Stomach (tissue), 9 donors: ENCODE results near the gene CARMIL1. TPM values are rescaled to one million over a fixed set of nuclear protein-coding genes. Genes with fewer than 3 reads are reported as not detected.

Experiments
- DNase-seq, 2 donors: peaks; one replicate each; pipeline versions ENCODE4 v3.0.0 to v3.0.0-alpha.2; 2013 to 2019
- H3K27ac ChIP-seq, 5 donors: fragments of 200-600 bp in 4 of 5; sonication (generic) in 4 of 5; one replicate each; pipeline ENCODE4 v1.5.1; 2013 to 2019; ENCODE audit warnings: mild to moderate bottlenecking in 1 of 5, moderate library complexity in 1 of 5
- H3K27me3 ChIP-seq, 3 donors: fragments of 200-600 bp; sonication (generic); one replicate each; pipeline ENCODE4 v1.5.1; 2017 to 2019; ENCODE audit warnings: mixed run types in 1 of 3
- H3K36me3 ChIP-seq, 4 donors: fragments of 200-600 bp; sonication (generic); 1 replicate in 3 of 4; 2 replicates in 1 of 4; pipeline ENCODE4 v1.5.1; 2016 to 2019
- H3K4me1 ChIP-seq, 4 donors: fragments of 200-600 bp; sonication (generic); one replicate each; pipeline ENCODE4 v1.5.1; 2016 to 2019
- H3K4me3 ChIP-seq, 4 donors: fragments of 200-600 bp; sonication (generic) in 3 of 4; one replicate each; pipeline ENCODE4 v1.5.1; 2016 to 2019; ENCODE audit warnings: mild to moderate bottlenecking in 1 of 4
- H3K9me3 ChIP-seq, 4 donors: fragments of 200-600 bp; sonication (generic); one replicate each; pipeline ENCODE4 v1.5.1; 2016 to 2019
- EP300 ChIP-seq: sonication (generic); formaldehyde crosslinking; IDR thresholded peaks from one replicate; pipeline ENCODE4 v1.6.1; 2017; ENCODE audit warnings: antibody characterized with exemption
- POLR2A ChIP-seq, 4 donors: fragments of 450-650 bp; IDR thresholded peaks; one replicate each; pipeline ENCODE4 v1.6.1; 2016; ENCODE audit warnings: antibody characterized with exemption in 4 of 4, control low read depth in 2 of 4, mild to moderate bottlenecking in 1 of 4, moderate library complexity in 1 of 4
- POLR2AphosphoS5 ChIP-seq, 3 donors: sonication (generic); formaldehyde crosslinking; IDR thresholded peaks; one replicate each; pipeline ENCODE4 v1.6.1; 2016; ENCODE audit warnings: antibody characterized with exemption in 3 of 3
- WGBS, 5 donors: extraction: QIAGEN DNeasy Blood & Tissue Kit in 3 of 5; methylation state at CpG; one replicate each; pipeline versions ENCODE4 v1.1.5 to v1.1.7; 2013 to 2018; 5-methylcytosine and 5-hydroxymethylcytosine counted together
- intact Hi-C: fragments of 100-400 bp; cut with DNase I; formaldehyde crosslinking; loops from one replicate; pipeline ENCODE4 v1.15.1; 2023; ENCODE audit warnings: low total_unique reads
- polyA plus RNA-seq, 3 donors: library from polyadenylated mRNA; stranded (reverse); fragments of 200-250 nt; gene quantifications; one replicate each; pipeline ENCODE4 v1.2.3, GENCODE V29; 2013
- total RNA-seq, 5 donors: library from RNA; depleted of rRNA; stranded (reverse); fragments of >200 nt; gene quantifications; one replicate each; pipeline versions ENCODE4 v1.1.0 to v1.2.3, GENCODE V29; 2014 to 2016
- TF ChIP-seq, protein P1 (sequence below), 7 experiments: fragments of 450-650 bp in 4 of 7; fragments of 200-600 bp in 3 of 7; sonication (generic) in 3 of 7; IDR thresholded peaks; one replicate each; pipeline ENCODE4 v1.5.1; 2016 to 2019; ENCODE audit warnings: antibody characterized with exemption in 7 of 7, control low read depth in 2 of 7, mild to moderate bottlenecking in 1 of 7
- donor health status: healthy with polysubstance abuse.
- donor health status: Bipolar disorder and iron deficiency.
- donor health status: healthy.

Gene CARMIL1
- total and polyA plus RNA-seq, 8 donors: 10.5 to 42.7 (median 14.9) TPM

DNA sequence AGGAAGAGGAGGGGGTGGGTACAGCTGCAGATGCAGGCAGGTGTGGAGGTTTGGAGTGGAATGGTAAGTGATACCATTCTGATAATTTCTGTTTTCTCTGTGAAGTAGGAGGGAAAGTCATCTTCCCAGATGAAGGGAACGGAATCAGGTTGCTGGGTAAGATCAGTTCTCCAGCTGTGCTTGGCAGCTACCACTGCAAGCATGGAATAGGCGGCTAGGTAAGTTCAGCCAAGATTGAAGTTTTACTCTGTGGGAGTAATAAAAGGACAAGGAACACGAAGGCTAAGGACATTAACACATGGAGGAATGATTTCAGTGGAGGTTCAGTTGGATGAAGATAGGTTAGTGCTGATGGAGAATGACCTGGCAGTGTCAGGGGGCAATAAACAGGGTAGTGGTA, 128.3 kb downstream of the CARMIL1 start:
- DNase-seq: no peak
- TF ChIP-seq EP300: no peak
- TF ChIP-seq POLR2AphosphoS5 (IDR thresholded peaks at IDR 0.05): no peak
- no peak for TF ChIP-seq POLR2A (IDR thresholded peaks at IDR 0.05)
- TF ChIP-seq, protein P1, sequence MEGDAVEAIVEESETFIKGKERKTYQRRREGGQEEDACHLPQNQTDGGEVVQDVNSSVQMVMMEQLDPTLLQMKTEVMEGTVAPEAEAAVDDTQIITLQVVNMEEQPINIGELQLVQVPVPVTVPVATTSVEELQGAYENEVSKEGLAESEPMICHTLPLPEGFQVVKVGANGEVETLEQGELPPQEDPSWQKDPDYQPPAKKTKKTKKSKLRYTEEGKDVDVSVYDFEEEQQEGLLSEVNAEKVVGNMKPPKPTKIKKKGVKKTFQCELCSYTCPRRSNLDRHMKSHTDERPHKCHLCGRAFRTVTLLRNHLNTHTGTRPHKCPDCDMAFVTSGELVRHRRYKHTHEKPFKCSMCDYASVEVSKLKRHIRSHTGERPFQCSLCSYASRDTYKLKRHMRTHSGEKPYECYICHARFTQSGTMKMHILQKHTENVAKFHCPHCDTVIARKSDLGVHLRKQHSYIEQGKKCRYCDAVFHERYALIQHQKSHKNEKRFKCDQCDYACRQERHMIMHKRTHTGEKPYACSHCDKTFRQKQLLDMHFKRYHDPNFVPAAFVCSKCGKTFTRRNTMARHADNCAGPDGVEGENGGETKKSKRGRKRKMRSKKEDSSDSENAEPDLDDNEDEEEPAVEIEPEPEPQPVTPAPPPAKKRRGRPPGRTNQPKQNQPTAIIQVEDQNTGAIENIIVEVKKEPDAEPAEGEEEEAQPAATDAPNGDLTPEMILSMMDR (IDR thresholded peaks at IDR 0.05): no peak
- Histone ChIP-seq H3K27ac (no peak overlapping the region), H3K4me1 (peaks cover 0 to 37% (median 22%) of the 10 kb centered on the region in 4 donors), H3K9me3 (no peaks in the 10 kb centered on the region), H3K4me3 (no peak overlapping the region), H3K27me3 (no peaks in the 10 kb centered on the region), H3K36me3 (no peaks in the 10 kb centered on the region)
- 70 to 83% (median 80%) methylated on average over 3 of the region's 3 CpGs for WGBS, 5 donors
- intact Hi-C loops: no loop called here

DNA sequence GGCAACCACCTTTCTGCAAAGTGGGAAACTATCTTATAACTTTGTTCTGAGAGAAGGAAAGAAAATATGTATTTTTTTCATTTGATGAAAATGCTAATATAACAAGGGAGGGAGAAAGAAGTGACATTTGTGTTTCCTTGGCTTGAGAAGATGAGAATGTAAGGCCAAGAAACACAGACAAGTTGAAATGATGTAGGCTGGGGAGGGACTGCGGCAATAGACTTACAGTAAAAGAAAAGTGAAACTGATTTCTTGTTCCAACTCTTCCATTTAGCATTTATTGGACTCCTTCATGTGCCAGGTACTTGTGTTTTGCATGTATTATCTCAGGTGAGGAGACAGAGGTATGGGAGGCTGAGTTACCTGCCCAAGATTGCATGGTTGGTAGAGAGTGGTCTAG, 130.9 kb downstream of the CARMIL1 start:
- Histone ChIP-seq H3K36me3 (no peaks in the 10 kb centered on the region), H3K4me3 (no peak overlapping the region), H3K4me1 (peaks cover 14 to 51% (median 25%) of the 10 kb centered on the region in 4 donors), H3K27ac (peak overlapping the region in 1 of 5 donors; percentile 45), H3K9me3 (no peaks in the 10 kb centered on the region), H3K27me3 (no peaks in the 10 kb centered on the region)
- TF ChIP-seq EP300 (no peak), POLR2AphosphoS5 (IDR thresholded peaks at IDR 0.05) (no peak), POLR2A (IDR thresholded peaks at IDR 0.05) (no peak)
- TF ChIP-seq, protein P1 (IDR thresholded peaks at IDR 0.05): no peak
- intact Hi-C loops: no loop called here
- WGBS, 5 donors: 71 to 81% (median 77%) methylated on average over 1 of the region's 1 CpG
- DNase-seq: no peak

DNA sequence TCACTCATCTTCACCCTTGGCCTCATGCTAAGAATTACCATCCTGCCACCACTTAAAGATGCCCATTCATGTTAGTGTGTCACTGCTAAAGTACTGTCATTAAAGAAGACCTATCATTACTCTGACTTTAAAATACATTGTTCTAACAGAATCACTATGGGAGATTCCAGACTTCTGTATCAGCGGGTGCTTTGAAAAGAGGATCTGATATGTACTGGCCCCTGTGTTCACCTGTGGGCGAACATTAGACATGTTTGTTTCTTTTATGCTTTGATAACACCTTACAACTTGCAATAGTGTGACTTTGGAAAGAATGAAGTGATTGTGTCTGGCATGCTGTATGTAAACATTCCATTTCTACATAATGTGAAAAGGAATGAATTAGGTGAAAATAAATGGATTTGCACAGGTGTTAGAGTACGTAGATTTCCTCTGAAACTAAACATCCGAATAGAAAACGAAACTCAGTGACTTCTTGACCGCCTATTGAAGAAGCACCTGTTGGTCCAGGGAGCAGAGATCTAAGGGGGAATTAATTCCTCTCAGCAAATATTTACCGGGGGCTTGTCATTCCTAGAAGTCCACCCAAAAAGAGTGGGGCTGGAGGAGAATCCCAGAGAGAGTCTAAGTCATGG, 132.3 kb downstream of the CARMIL1 start:
- Histone ChIP-seq H3K27ac (peak overlapping the region in 1 of 5 donors; percentile 45), H3K9me3 (no peaks in the 10 kb centered on the region), H3K4me1 (peaks cover 15 to 39% (median 18%) of the 10 kb centered on the region in 4 donors), H3K27me3 (no peaks in the 10 kb centered on the region), H3K4me3 (no peak overlapping the region), H3K36me3 (no peaks in the 10 kb centered on the region)
- DNase-seq: peak in 1 of 2 donors; percentile 47
- intact Hi-C loops: no loop called here
- TF ChIP-seq, protein P1 (IDR thresholded peaks at IDR 0.05): no peak
- no peak for TF ChIP-seq POLR2AphosphoS5 (IDR thresholded peaks at IDR 0.05)
- TF ChIP-seq EP300: no peak
- TF ChIP-seq POLR2A (IDR thresholded peaks at IDR 0.05): no peak
- 27 to 46% (median 39%) methylated on average over 7 of the region's 7 CpGs for WGBS, 5 donors

DNA sequence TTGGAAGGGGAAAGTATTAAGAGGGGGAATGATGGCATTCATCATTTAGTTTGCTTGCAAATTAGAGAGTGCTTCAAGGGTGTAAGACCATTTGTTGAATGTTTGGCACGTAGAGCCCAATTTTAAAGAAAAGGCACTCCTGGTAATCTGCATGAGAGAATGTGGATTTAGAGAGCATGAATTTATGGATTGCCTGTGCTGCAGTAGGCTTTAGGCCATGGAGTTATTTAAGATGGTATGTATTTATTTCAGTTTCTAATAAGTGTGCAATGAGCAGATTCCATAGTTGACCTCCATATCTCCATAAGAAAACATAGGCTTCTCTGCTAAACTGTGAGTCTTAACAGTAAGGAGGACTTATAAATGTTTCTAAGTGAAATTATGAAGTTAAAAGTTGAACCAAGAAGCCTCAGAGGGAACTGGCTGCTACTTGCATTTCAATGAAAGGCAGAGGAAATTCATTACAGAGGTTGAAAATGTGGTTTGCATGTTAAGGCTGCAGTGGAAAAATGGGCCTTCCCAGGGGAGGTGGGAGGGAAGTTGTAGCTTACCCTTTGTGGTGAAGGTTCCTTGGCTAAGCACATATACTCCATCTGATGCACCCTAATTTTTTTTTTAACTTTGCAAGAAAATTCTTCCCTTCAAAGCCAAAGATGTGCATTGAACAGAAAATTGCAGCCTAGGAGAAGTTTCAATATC, 134.2 kb downstream of the CARMIL1 start:
- no peaks in the 10 kb centered on the region for H3K9me3 ChIP-seq
- peak in 1 of 2 donors; percentile 31 for DNase-seq
- no peak overlapping the region for H3K4me3 ChIP-seq
- no peaks in the 10 kb centered on the region for H3K36me3 ChIP-seq
- H3K27ac ChIP-seq: no peak overlapping the region
- intact Hi-C loops: no loop called here
- H3K4me1 ChIP-seq: peaks cover 15 to 45% (median 19%) of the 10 kb centered on the region in 4 donors
- WGBS, 5 donors: 69 to 88% (median 78%) methylated on average over 1 of the region's 1 CpG
- TF ChIP-seq, protein P1 (IDR thresholded peaks at IDR 0.05): no peak
- TF ChIP-seq POLR2A (IDR thresholded peaks at IDR 0.05) (no peak), POLR2AphosphoS5 (IDR thresholded peaks at IDR 0.05) (no peak), EP300 (no peak)
- no peaks in the 10 kb centered on the region for H3K27me3 ChIP-seq
